ENCODE data around the gene ZBTB42. TPM values are rescaled to one million over a fixed set of nuclear protein-coding genes. Genes with fewer than 3 reads are reported as not detected.

Gene ZBTB42
- total RNA-seq, 2 donors from 2014 or later = 10.6 to 21.8 TPM

GRCh38 chr14:104803280-104803911 lies 2.5 kb downstream of the ZBTB42 start:
- DNase-seq (peak in 1 of 4 donors; percentile 10), ATAC-seq (no peak)
- no peaks in the 10 kb centered on the region for H3K36me3 ChIP-seq (replicated peaks in 1 of 2; ENCODE audit: insufficient read depth in 1 of 2, low read depth in 2 of 2)
- peak overlapping the region in 1 of 4 donors; percentile 97 for H3K27ac ChIP-seq
- no peaks in the 10 kb centered on the region for H3K27me3 ChIP-seq
- 73 to 80% methylated on average over 14 to 19 of the region's 19 CpGs for WGBS, 2 donors
- H3K4me1 ChIP-seq = peaks cover 61% of the 10 kb centered on the region
- TF ChIP-seq CTCF (IDR thresholded peaks at IDR 0.05) (no peak), POLR2A (IDR thresholded peaks at IDR 0.05) (no peak)
- intact Hi-C loops (cut with DNase I) = no loop called here
- H3K4me3 ChIP-seq = no peak overlapping the region
- no peaks in the 10 kb centered on the region for H3K9me3 ChIP-seq

- ATAC-seq = no peak
Observed at GRCh38 chr14:104803912-104804410, 3.1 kb downstream of the ZBTB42 start.

DNA sequence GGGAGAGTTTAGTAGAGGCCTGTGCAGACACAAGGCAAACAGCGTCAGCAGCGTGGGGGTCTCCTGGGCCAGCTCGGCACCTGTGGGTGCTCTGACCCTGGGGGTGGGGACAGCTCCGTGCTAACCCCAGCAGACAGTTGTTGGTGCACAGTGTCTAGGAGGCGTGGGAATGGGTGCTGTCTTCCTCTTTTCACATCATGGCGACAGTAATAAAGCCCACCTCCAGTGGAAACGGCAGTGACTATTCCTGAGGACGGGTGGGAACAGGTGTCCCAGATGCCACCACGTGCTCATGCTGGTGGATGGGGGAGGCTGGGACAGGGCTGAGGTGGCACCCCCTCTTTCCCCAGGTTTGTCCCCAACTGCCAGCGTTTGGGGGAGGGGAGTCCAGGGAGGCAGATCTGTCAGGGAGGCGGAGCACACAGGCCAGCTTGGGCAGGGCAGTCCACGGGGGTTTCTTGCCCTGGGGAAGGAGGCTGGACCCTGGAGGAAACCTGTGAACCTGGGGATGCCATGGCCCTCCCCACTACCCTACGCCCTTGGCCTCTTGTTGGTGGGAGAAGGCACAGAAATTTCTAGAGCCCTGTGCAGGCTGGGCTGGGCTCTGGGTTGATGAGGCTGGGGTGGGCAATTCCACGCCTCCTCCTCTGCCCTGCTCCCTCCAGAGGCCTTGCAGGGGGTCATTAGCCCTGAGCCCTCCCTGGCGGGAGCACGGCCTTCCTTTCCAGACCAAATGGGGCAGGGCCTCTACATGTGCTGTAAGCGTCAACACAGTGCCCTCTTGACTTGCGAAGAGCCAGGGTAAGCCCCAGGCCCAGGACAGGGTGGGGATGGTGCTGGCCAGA lies 3.8 kb downstream of the ZBTB42 start:
- H3K4me3 ChIP-seq = no peak overlapping the region
- intact Hi-C loops (cut with DNase I) = no loop called here
- no peaks in the 10 kb centered on the region for H3K27me3 ChIP-seq
- peak overlapping the region in 3 of 4 donors; percentile 34 to 60 (median 54) for H3K27ac ChIP-seq
- peak in 1 of 4 donors; percentile 10 for DNase-seq
- 78 to 82% methylated on average over 9 to 18 of the region's 18 CpGs for WGBS, 2 donors
- ATAC-seq = no peak
- no peak for TF ChIP-seq CTCF (IDR thresholded peaks at IDR 0.05)
- TF ChIP-seq POLR2A (IDR thresholded peaks at IDR 0.05) = peak in 1 of 3 donors; percentile 46
- H3K4me1 ChIP-seq = peaks cover 54% of the 10 kb centered on the region
- no peaks in the 10 kb centered on the region for H3K9me3 ChIP-seq
- H3K36me3 ChIP-seq (replicated peaks in 1 of 2; ENCODE audit: insufficient read depth in 1 of 2, low read depth in 2 of 2) = no peaks in the 10 kb centered on the region

More at GRCh38 chr14:104803912-104804410, 3.1 kb downstream of the ZBTB42 start:
- Histone ChIP-seq H3K27ac (peak overlapping the region in 1 of 4 donors; percentile 6), H3K36me3 (replicated peaks in 1 of 2; ENCODE audit: insufficient read depth in 1 of 2, low read depth in 2 of 2) (no peaks in the 10 kb centered on the region), H3K4me1 (peaks cover 61% of the 10 kb centered on the region), H3K4me3 (no peak overlapping the region), H3K27me3 (no peaks in the 10 kb centered on the region), H3K9me3 (no peaks in the 10 kb centered on the region)
- TF ChIP-seq POLR2A (IDR thresholded peaks at IDR 0.05) (no peak), CTCF (IDR thresholded peaks at IDR 0.05) (no peak)
- intact Hi-C loops (cut with DNase I) = no loop called here
- peak in 1 of 4 donors; percentile 16 for DNase-seq
- WGBS, 2 donors = 81 to 92% methylated on average over 7 to 9 of the region's 15 CpGs

- H3K27me3 ChIP-seq = no peaks in the 10 kb centered on the region
- H3K27ac ChIP-seq = peak overlapping the region in 3 of 4 donors; percentile 34 to 60 (median 54)
- DNase-seq (peak; percentile 61 to 73 (median 70)), ATAC-seq (peak; percentile 17)
- WGBS, 2 donors = 47% methylated on average over 3 of the region's 3 CpGs; no CpG with 5 or more reads in 1 of the 2 donors
- H3K4me3 ChIP-seq = no peak overlapping the region
- TF ChIP-seq POLR2A (IDR thresholded peaks at IDR 0.05) (peak in 1 of 3 donors; percentile 30), CTCF (IDR thresholded peaks at IDR 0.05) (no peak)
- no peaks in the 10 kb centered on the region for H3K9me3 ChIP-seq
- intact Hi-C loops (cut with DNase I) = no loop called here
- H3K4me1 ChIP-seq = peaks cover 50% of the 10 kb centered on the region
- H3K36me3 ChIP-seq (replicated peaks in 1 of 2; ENCODE audit: insufficient read depth in 1 of 2, low read depth in 2 of 2) = no peaks in the 10 kb centered on the region
Observed at GRCh38 chr14:104805326-104805678, 4.4 kb downstream of the ZBTB42 start.
